Measurements from ENCODE around the gene FBXO11. TPM values are rescaled to one million over a fixed set of nuclear protein-coding genes. Genes with fewer than 3 reads are reported as not detected.
"Not testable (repeated sequence)": the region's sequence is repeated elsewhere in the genome, so short reads cannot be mapped to it uniquely, and the experiment has no call there.

Gene FBXO11
- total RNA-seq, 1 donor: 57.9 TPM

DNA sequence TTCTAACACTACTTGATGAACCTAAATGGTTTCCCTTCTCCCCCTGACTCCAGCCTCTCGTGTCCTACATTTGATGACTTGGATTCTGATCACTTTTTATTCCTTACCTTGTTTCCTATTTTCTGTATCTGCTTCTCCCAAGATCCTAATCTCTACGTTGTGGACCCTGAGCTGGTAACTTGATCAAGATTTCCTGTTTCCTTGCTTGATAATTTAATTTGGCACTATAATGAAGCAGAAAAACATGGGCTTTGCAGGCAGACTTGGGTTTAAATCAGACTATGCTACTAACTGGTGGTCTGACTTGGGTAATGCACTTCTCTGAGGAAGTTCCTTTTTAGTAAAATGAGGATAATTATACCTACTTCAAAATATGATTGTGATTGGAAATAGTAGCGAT is 11.7 kb upstream of the FBXO11 start:
- DNase-seq (ENCODE audit: insufficient read length, low spot score, missing footprints): no peak
- Histone ChIP-seq H3K4me3 (ENCODE audit: insufficient read depth, low read length) (no peak overlapping the region), H3K9me3 (ENCODE audit: low read depth, low read length) (no peaks in the 10 kb centered on the region), H3K79me2 (ENCODE audit: insufficient read depth, low read length) (no peaks in the 10 kb centered on the region), H3K4me2 (ENCODE audit: insufficient read depth, low read length) (no peak overlapping the region), H3K27ac (ENCODE audit: low read depth, low read length) (no peak overlapping the region), H3K36me3 (ENCODE audit: insufficient read depth, low read length) (no peaks in the 10 kb centered on the region), H3K27me3 (ENCODE audit: insufficient read depth, low read length) (no peaks in the 10 kb centered on the region), H2AFZ (ENCODE audit: low read length) (no peak overlapping the region), H3K4me1 (ENCODE audit: insufficient read depth, low read length) (no peaks in the 10 kb centered on the region), H4K20me1 (ENCODE audit: insufficient read depth, low read length) (no peaks in the 10 kb centered on the region)
- TF ChIP-seq, protein P1, sequence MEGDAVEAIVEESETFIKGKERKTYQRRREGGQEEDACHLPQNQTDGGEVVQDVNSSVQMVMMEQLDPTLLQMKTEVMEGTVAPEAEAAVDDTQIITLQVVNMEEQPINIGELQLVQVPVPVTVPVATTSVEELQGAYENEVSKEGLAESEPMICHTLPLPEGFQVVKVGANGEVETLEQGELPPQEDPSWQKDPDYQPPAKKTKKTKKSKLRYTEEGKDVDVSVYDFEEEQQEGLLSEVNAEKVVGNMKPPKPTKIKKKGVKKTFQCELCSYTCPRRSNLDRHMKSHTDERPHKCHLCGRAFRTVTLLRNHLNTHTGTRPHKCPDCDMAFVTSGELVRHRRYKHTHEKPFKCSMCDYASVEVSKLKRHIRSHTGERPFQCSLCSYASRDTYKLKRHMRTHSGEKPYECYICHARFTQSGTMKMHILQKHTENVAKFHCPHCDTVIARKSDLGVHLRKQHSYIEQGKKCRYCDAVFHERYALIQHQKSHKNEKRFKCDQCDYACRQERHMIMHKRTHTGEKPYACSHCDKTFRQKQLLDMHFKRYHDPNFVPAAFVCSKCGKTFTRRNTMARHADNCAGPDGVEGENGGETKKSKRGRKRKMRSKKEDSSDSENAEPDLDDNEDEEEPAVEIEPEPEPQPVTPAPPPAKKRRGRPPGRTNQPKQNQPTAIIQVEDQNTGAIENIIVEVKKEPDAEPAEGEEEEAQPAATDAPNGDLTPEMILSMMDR (IDR thresholded peaks at IDR 0.05; ENCODE audit: extremely low read depth, low read depth, low read length): no peak

GRCh38 chr2:47917276-47917961 is 11.1 kb upstream of the FBXO11 start:
- H3K4me3 ChIP-seq (ENCODE audit: insufficient read depth, low read length): no peak overlapping the region
- H4K20me1 ChIP-seq (ENCODE audit: insufficient read depth, low read length): no peaks in the 10 kb centered on the region
- no peaks in the 10 kb centered on the region for H3K79me2 ChIP-seq (ENCODE audit: insufficient read depth, low read length)
- no peak for DNase-seq (ENCODE audit: insufficient read length, low spot score, missing footprints)
- no peak overlapping the region for H3K27ac ChIP-seq (ENCODE audit: low read depth, low read length)
- H3K36me3 ChIP-seq (ENCODE audit: insufficient read depth, low read length): no peaks in the 10 kb centered on the region
- TF ChIP-seq, protein P1 (IDR thresholded peaks at IDR 0.05; ENCODE audit: extremely low read depth, low read depth, low read length): no peak
- H2AFZ ChIP-seq (ENCODE audit: low read length): no peak overlapping the region
- H3K27me3 ChIP-seq (ENCODE audit: insufficient read depth, low read length): no peaks in the 10 kb centered on the region
- H3K9me3 ChIP-seq (ENCODE audit: low read depth, low read length): no peaks in the 10 kb centered on the region
- no peak overlapping the region for H3K4me2 ChIP-seq (ENCODE audit: insufficient read depth, low read length)
- H3K4me1 ChIP-seq (ENCODE audit: insufficient read depth, low read length): no peaks in the 10 kb centered on the region

GRCh38 chr2:47916412-47916811 is 10.1 kb upstream of the FBXO11 start:
- Histone ChIP-seq H3K9me3 (ENCODE audit: low read depth, low read length) (no peaks in the 10 kb centered on the region), H3K4me1 (ENCODE audit: insufficient read depth, low read length) (no peaks in the 10 kb centered on the region), H3K27me3 (ENCODE audit: insufficient read depth, low read length) (no peaks in the 10 kb centered on the region), H4K20me1 (ENCODE audit: insufficient read depth, low read length) (no peaks in the 10 kb centered on the region), H3K36me3 (ENCODE audit: insufficient read depth, low read length) (no peaks in the 10 kb centered on the region), H3K4me2 (ENCODE audit: insufficient read depth, low read length) (no peak overlapping the region), H3K27ac (ENCODE audit: low read depth, low read length) (no peak overlapping the region), H3K4me3 (ENCODE audit: insufficient read depth, low read length) (no peak overlapping the region), H2AFZ (ENCODE audit: low read length) (no peak overlapping the region), H3K79me2 (ENCODE audit: insufficient read depth, low read length) (no peaks in the 10 kb centered on the region)
- TF ChIP-seq, protein P1 (IDR thresholded peaks at IDR 0.05; ENCODE audit: extremely low read depth, low read depth, low read length): no peak
- DNase-seq (ENCODE audit: insufficient read length, low spot score, missing footprints): no peak

GRCh38 chr2:47910662-47911061 is 4.4 kb upstream of the FBXO11 start:
- H3K27ac ChIP-seq (ENCODE audit: low read depth, low read length); DNase-seq (ENCODE audit: insufficient read length, low spot score, missing footprints); H4K20me1 ChIP-seq (ENCODE audit: insufficient read depth, low read length); H3K4me2 ChIP-seq (ENCODE audit: insufficient read depth, low read length); H3K4me3 ChIP-seq (ENCODE audit: insufficient read depth, low read length); H3K27me3 ChIP-seq (ENCODE audit: insufficient read depth, low read length); H3K9me3 ChIP-seq (ENCODE audit: low read depth, low read length); H3K4me1 ChIP-seq (ENCODE audit: insufficient read depth, low read length); H3K79me2 ChIP-seq (ENCODE audit: insufficient read depth, low read length); H3K36me3 ChIP-seq (ENCODE audit: insufficient read depth, low read length); H2AFZ ChIP-seq (ENCODE audit: low read length): not testable (repeated sequence)

Measured in osteoblast (primary cell).